Kidney (tissue), 14 donors: Measurements from ENCODE around the gene DOP1B. TPM values are rescaled to one million over a fixed set of nuclear protein-coding genes. Genes with fewer than 3 reads are reported as not detected.
"Not testable (repeated sequence)": the region's sequence is repeated elsewhere in the genome, so short reads cannot be mapped to it uniquely, and the experiment has no call there.

ENCODE experiments used
- DNase-seq, 5 donors: peaks; one replicate each; pipeline ENCODE4 v3.0.0-alpha.2; 2013 to 2020
- FAIRE-seq: peaks from 2 replicates; lab custom pipeline; 2012; peaks lifted over from hg19 to GRCh38; lab: Jason Lieb, UNC
- H3K27ac ChIP-seq, 2 donors: one replicate each; pipeline ENCODE4 v1.7.0; 2013; ENCODE audit warnings: low read depth in 2 of 2, low read length in 2 of 2, inconsistent platforms in 1 of 2
- H3K27me3 ChIP-seq: one replicate; pipeline ENCODE4 v1.7.1; 2013; ENCODE audit warnings: low read length, inconsistent platforms; ENCODE audit not compliant: control insufficient read depth, insufficient read depth
- H3K36me3 ChIP-seq, 3 donors: one replicate each; pipeline versions ENCODE4 v1.7.0 to v1.7.1; 2013; ENCODE audit warnings: low read length in 3 of 3, control low read depth in 1 of 3, inconsistent platforms in 1 of 3; ENCODE audit not compliant: insufficient read depth in 3 of 3, control insufficient read depth in 2 of 3
- H3K4me1 ChIP-seq, 3 donors: one replicate each; pipeline versions ENCODE4 v1.7.0 to v1.7.1; 2013; ENCODE audit warnings: low read length in 3 of 3, inconsistent platforms in 1 of 3, low read depth in 1 of 3; ENCODE audit not compliant: control insufficient read depth in 2 of 3, insufficient read depth in 2 of 3
- H3K4me3 ChIP-seq, 3 donors: one replicate each; pipeline versions ENCODE4 v1.7.0 to v1.8.1; 2013; ENCODE audit warnings: low read length in 3 of 3, control low read depth in 1 of 3, inconsistent platforms in 1 of 3
- H3K9ac ChIP-seq, 3 donors: one replicate each; pipeline versions ENCODE4 v1.7.0 to v1.7.1; 2013; ENCODE audit warnings: low read length in 3 of 3, control low read depth in 1 of 3, inconsistent platforms in 1 of 3
- H3K9me3 ChIP-seq, 3 donors: one replicate each; pipeline versions ENCODE4 v1.7.0 to v1.7.1; 2013; ENCODE audit warnings: low read length in 3 of 3, control low read depth in 1 of 3, inconsistent platforms in 1 of 3; ENCODE audit not compliant: control insufficient read depth in 2 of 3, insufficient read depth in 1 of 3
- CTCF ChIP-seq: IDR thresholded peaks from 3 replicates; pipeline ENCODE4 v1.5.1; 2012; ENCODE audit warnings: mild to moderate bottlenecking, moderate library complexity, borderline replicate concordance; ENCODE audit not compliant: insufficient read depth; ENCODE audit errors: extremely low read depth
- intact Hi-C: fragments of 100-400 bp; cut with DNase I; formaldehyde crosslinking; loops from one replicate; pipeline ENCODE4 v1.11.1; 2022
- polyA plus RNA-seq: library from polyadenylated mRNA; stranded (reverse); fragments of 350-450 nt; fragmentation: Illumina TruSeq; extraction: RNeasy Lipid Tissue Mini Kit (QIAGEN cat#74804); gene quantifications from one replicate; pipeline ENCODE4 v1.2.3, GENCODE V29; 2014; ENCODE audit warnings: low read depth, low replicate concordance; ENCODE audit not compliant: insufficient read depth
- total RNA-seq: library from RNA; stranded (reverse); fragmentation: NEBNext Ultra II Directional; extraction: Animal tissue kit (Norgen Biotek cat#: 25700); gene quantifications from one replicate; pipeline ENCODE4 v1.2.1, GENCODE V29; 2021
- donor health status: control.
- donor health status: control.
- donor health status: control.
- donor health status: control.
- donor health status: control.
- donor health status: DM: yes; HTN: yes; CAD: no.
- donor health status: Normal renal cell carcinoma (clear cell type).

Gene DOP1B
- total and polyA plus RNA-seq, 2 donors from 2014 or later = 1.2 to 19.2 TPM

- no peaks in the 10 kb centered on the region for H3K36me3 ChIP-seq
- no peak for TF ChIP-seq CTCF
- no peak overlapping the region for H3K27ac ChIP-seq
- peak in 1 of 5 donors; percentile 1 for DNase-seq
- H3K4me3 ChIP-seq = no peak overlapping the region
- no peaks in the 10 kb centered on the region for H3K27me3 ChIP-seq
- no peaks in the 10 kb centered on the region for H3K4me1 ChIP-seq
- no peaks in the 10 kb centered on the region for H3K9me3 ChIP-seq
- H3K9ac ChIP-seq = no peak overlapping the region
- no peak for FAIRE-seq
- intact Hi-C loops = no loop called here
Observed at GRCh38 chr21:36199021-36199420, 42.4 kb downstream of the DOP1B start.

GRCh38 chr21:36199575-36199974 lies 43.0 kb downstream of the DOP1B start:
- not testable (repeated sequence) for FAIRE-seq
- DNase-seq = peak in 1 of 5 donors; percentile 6

GRCh38 chr21:36200081-36200561 lies 43.5 kb downstream of the DOP1B start:
- FAIRE-seq = no peak
- Histone ChIP-seq H3K27ac (peak overlapping the region; percentile 53 to 63), H3K4me3 (peak overlapping the region in 1 of 3 donors; percentile 37), H3K4me1 (no peaks in the 10 kb centered on the region), H3K36me3 (no peaks in the 10 kb centered on the region), H3K27me3 (no peaks in the 10 kb centered on the region), H3K9me3 (no peaks in the 10 kb centered on the region), H3K9ac (no peak overlapping the region)
- DNase-seq = peak in 3 of 5 donors; percentile 22 to 68 (median 51)
- no peak for TF ChIP-seq CTCF
- intact Hi-C loops = loop anchor here (10.0 kb wide), 1 partner anchor 55 kb away; no protein-coding TSS in a partner anchor

More at GRCh38 chr21:36199575-36199974, 43.0 kb downstream of the DOP1B start:
- H3K27ac ChIP-seq, H3K4me1 ChIP-seq, H3K9me3 ChIP-seq, H3K9ac ChIP-seq, H3K27me3 ChIP-seq, intact Hi-C loops, H3K36me3 ChIP-seq, H3K4me3 ChIP-seq: not testable (repeated sequence)

- no peaks in the 10 kb centered on the region for H3K4me1 ChIP-seq
- H3K9me3 ChIP-seq = no peaks in the 10 kb centered on the region
- DNase-seq (peak in 1 of 5 donors; percentile 6), FAIRE-seq (no peak)
- H3K27ac ChIP-seq = no peak overlapping the region
- H3K4me3 ChIP-seq = no peak overlapping the region
- H3K27me3 ChIP-seq = no peaks in the 10 kb centered on the region
- intact Hi-C loops = loop anchor here (10.0 kb wide), 1 partner anchor 58 kb away; no protein-coding TSS in a partner anchor
- no peak for TF ChIP-seq CTCF
- no peaks in the 10 kb centered on the region for H3K36me3 ChIP-seq
- H3K9ac ChIP-seq = no peak overlapping the region
Observed at GRCh38 chr21:36202726-36203602, 46.3 kb downstream of the DOP1B start.
